MCF 10A (cell line): ENCODE results near the gene CST9. TPM values are rescaled to one million over a fixed set of nuclear protein-coding genes. Genes with fewer than 3 reads are reported as not detected.

Source experiments
- BruUV-seq: library from RNA; stranded (reverse); fragments of 400-500 nt; replicated peaks from 2 replicates; lab custom pipeline; 2021; lab: Mats Ljungman, UMichigan
- CTCF ChIA-PET: fragments of 300-600 bp; sonication (Branson Sonifier 250); formaldehyde crosslinking; extraction: SDS; loops from one replicate; lab custom pipeline; 2021; ENCODE audit warnings: antibody characterized with exemption, inconsistent platforms; lab: Yijun Ruan, JAX
- POLR2A ChIA-PET: fragments of 300-600, 350-650 bp; sonication (Branson Sonifier 250); formaldehyde crosslinking; extraction: SDS; loops from one replicate; lab custom pipeline; 2020; ENCODE audit warnings: antibody characterized with exemption, inconsistent platforms; lab: Yijun Ruan, JAX
- DNase-seq: peaks from one replicate; pipeline ENCODE4 v3.0.0-alpha.2; 2018; ENCODE audit not compliant: unreplicated experiment
- H3K27ac Mint-ChIP-seq: one replicate; pipeline ENCODE4 v1.8.0; 2022; ENCODE audit warnings: mild to moderate bottlenecking, low read depth, mixed read lengths; ENCODE audit not compliant: unreplicated experiment
- H3K27me3 Mint-ChIP-seq: one replicate; pipeline ENCODE4 v1.8.0; 2022; ENCODE audit warnings: mixed read lengths; ENCODE audit not compliant: insufficient read depth, unreplicated experiment
- H3K36me3 Mint-ChIP-seq: one replicate; pipeline ENCODE4 v1.8.0; 2022; ENCODE audit warnings: mild to moderate bottlenecking, moderate library complexity, mixed read lengths; ENCODE audit not compliant: insufficient read depth, unreplicated experiment
- H3K4me1 Mint-ChIP-seq: one replicate; pipeline ENCODE4 v1.8.0; 2022; ENCODE audit warnings: mixed read lengths; ENCODE audit not compliant: insufficient read depth, unreplicated experiment
- H3K4me3 Mint-ChIP-seq: one replicate; pipeline ENCODE4 v1.8.0; 2022; ENCODE audit warnings: mild to moderate bottlenecking, moderate library complexity, mixed read lengths; ENCODE audit not compliant: unreplicated experiment
- H3K9me3 Mint-ChIP-seq: one replicate; pipeline ENCODE4 v1.8.0; 2022; ENCODE audit warnings: mixed read lengths; ENCODE audit not compliant: unreplicated experiment
- intact Hi-C: fragments of 100-400 bp; cut with micrococcal nuclease; formaldehyde crosslinking; loops from 2 replicates; pipeline ENCODE4 v1.14.1; 2022
- total RNA-seq: library from RNA; stranded (reverse); gene quantifications from 2 replicates; pipeline ENCODE4 v1.2.3, GENCODE V29; 2022
- TF ChIP-seq, protein P1 (sequence below): fragments of 200-600 bp; IDR thresholded peaks from one replicate; pipeline ENCODE4 v1.8.0; 2022; ENCODE audit warnings: antibody characterized with exemption, mild to moderate bottlenecking; ENCODE audit not compliant: unreplicated experiment

Gene CST9
- total RNA-seq, 1 experiment from 2014 or later, result not detected

DNA sequence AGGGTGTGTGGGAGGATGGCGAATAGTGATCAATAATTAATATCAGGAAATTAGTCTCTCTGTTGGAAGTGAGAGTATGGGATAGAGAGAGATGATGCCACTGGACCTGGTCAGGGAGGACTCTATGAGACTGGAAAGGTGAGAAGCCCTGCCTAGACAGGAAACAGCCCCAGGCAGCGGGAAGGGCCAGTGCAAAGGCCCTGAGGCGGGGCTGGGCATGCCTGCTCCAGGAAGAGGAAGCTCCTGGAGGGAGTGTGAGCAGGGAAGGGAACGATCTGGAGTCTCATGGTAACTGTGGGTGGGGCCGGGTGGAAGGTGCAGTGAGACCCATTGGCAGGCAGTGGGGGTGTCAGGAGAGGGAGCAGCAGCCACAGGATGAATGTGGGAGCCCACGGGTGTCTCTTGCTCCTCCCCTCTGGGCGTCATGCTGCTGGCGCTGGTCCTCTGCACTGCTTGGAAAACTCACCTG is 33.8 kb upstream of the CST9 start:
- no peak for DNase-seq
- ChIA-PET POLR2A (interaction anchor here (1.1 to 4.6 kb wide), 3 partner anchors 13 to 273 kb away, joined by 3 to 89 read pairs (median 84); no protein-coding TSS in a partner anchor), CTCF (interaction anchor here (0.6 to 1.2 kb wide), 3 partner anchors 37 to 1326 kb away, joined by 3 to 4 read pairs (median 4); no protein-coding TSS in a partner anchor)
- Mint-ChIP-seq H3K36me3 (peaks cover 13% of the 10 kb centered on the region), H3K27ac (peak overlapping the region; percentile 64), H3K9me3 (no peaks in the 10 kb centered on the region), H3K4me3 (no peak overlapping the region), H3K4me1 (peaks cover 44% of the 10 kb centered on the region), H3K27me3 (no peaks in the 10 kb centered on the region)
- no TSS peak for BruUV-seq
- TF ChIP-seq, protein P1, sequence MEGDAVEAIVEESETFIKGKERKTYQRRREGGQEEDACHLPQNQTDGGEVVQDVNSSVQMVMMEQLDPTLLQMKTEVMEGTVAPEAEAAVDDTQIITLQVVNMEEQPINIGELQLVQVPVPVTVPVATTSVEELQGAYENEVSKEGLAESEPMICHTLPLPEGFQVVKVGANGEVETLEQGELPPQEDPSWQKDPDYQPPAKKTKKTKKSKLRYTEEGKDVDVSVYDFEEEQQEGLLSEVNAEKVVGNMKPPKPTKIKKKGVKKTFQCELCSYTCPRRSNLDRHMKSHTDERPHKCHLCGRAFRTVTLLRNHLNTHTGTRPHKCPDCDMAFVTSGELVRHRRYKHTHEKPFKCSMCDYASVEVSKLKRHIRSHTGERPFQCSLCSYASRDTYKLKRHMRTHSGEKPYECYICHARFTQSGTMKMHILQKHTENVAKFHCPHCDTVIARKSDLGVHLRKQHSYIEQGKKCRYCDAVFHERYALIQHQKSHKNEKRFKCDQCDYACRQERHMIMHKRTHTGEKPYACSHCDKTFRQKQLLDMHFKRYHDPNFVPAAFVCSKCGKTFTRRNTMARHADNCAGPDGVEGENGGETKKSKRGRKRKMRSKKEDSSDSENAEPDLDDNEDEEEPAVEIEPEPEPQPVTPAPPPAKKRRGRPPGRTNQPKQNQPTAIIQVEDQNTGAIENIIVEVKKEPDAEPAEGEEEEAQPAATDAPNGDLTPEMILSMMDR, result no peak
- intact Hi-C loops, result no loop called here

DNA sequence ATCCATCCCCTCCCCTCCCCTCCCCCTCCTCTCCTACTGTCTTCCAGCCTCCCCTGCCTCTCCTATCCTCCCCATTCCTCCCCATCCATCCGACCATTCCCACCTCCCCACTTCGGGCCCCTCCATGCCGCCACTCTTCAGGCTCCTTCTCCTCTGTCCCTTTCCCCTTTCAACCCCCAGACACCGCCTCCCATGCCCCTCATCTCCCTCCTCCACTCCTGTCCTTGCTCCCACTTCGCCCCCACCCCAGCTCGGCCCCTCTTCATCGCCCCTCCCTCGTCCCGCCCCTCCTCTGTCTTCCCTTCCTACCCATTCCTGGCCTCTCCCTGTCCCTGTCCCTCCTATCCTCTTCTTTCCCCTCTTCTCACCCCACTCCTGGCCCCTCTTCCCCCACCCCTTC is 32.6 kb upstream of the CST9 start:
- BruUV-seq, result no TSS peak
- Mint-ChIP-seq H3K27me3 (no peaks in the 10 kb centered on the region), H3K36me3 (peaks cover 19% of the 10 kb centered on the region), H3K9me3 (no peaks in the 10 kb centered on the region), H3K4me3 (peak overlapping the region; percentile 91), H3K4me1 (peaks cover 46% of the 10 kb centered on the region), H3K27ac (no peak overlapping the region)
- TF ChIP-seq, protein P1, result no peak
- DNase-seq, result no peak
- CTCF ChIA-PET, result interaction anchor here (0.6 to 1.2 kb wide), 6 partner anchors 25 to 199 kb away, joined by 3 to 4 read pairs (median 3); partner anchors contain the start of gene CSTL1
- intact Hi-C loops, result no loop called here
- POLR2A ChIA-PET, result interaction anchor here (0.7 to 4.6 kb wide), 9 partner anchors 11 to 1379 kb away, joined by 3 to 89 read pairs (median 16); partner anchors contain the start of gene NXT1

DNA sequence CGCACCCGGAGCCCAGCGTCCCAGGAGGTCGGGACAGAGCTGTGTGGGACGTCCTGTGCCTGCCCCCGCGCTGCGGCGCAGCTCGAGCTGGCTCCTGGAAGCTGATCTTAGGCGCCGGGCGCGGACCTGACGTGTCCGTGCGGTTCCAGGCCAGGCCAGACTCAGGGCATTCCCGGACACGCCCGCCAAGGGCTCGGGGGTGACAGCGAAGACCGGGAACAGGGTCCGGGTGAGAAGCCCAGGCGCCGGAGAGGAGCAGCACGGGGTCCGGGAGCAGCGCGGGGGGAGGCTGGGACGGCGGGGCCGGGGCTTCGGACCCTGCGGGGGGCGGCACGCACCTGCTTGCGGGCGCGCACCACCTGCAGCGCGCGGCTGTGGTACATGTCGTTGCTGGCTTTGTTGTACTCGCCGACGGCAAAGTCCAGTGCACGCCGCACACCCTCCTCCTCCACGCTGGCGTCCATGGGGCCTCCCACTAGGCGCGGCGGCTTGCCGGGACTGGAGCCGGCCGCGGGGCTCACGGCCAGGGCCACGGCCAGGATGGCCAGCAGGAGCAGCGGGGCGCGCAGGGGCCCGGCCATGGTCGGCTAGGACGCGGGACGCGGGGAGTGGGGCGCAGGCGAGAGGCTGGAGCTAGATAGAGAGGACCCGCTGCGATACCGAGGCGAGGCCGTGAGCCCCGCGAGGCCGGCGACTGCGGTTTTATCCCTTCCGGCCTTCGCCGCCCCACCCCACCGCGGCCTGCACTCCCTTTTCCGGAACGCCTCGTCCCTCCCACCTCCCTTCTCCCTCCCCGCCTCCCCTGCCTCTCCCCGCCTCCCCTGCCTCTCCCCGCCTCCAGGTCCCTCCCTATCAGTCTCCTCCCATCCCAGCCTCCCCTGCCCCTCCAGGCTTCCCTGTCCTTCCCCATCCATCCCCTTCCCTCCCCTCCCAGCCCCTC is 31.8 kb upstream of the CST9 start, which contains the start of gene CST3:
Gene CST3 (minus strand): TSS at position 674 of the 940 bp plus-strand sequence. CDS start 93 bp downstream, at position 581.
- Mint-ChIP-seq H3K4me1 (peaks cover 42% of the 10 kb centered on the region), H3K27ac (peak within 1 kb of the TSS; percentile 90)

More for the DNA sequence above, 31.8 kb upstream of the CST9 start, which contains the start of gene CST3:
- Mint-ChIP-seq H3K27me3 (no peaks in the 10 kb centered on the region), H3K9me3 (no peaks in the 10 kb centered on the region), H3K4me3 (peak within 1 kb of the TSS; percentile 91), H3K36me3 (peaks cover 23% of the 10 kb centered on the region)
- CTCF ChIA-PET, result interaction anchor here (0.6 to 2.0 kb wide), 6 partner anchors 17 to 201 kb away, joined by 3 to 8 read pairs (median 3); no protein-coding TSS in a partner anchor
- DNase-seq, result peak; percentile 91
- TF ChIP-seq, protein P1, result no peak
- intact Hi-C loops, result loop anchor here (1.0 kb wide), 1 partner anchor 8 kb away; no protein-coding TSS in a partner anchor
- POLR2A ChIA-PET, result interaction anchor here (0.6 to 4.6 kb wide), 21 partner anchors 11 to 1379 kb away, joined by 3 to 89 read pairs (median 4); partner anchors contain the start of genes APMAP, GZF1 and NXT1
- no TSS peak for BruUV-seq
